ENCODE data around the gene SERPINA12.

The SERPINA12 gene

DNA sequence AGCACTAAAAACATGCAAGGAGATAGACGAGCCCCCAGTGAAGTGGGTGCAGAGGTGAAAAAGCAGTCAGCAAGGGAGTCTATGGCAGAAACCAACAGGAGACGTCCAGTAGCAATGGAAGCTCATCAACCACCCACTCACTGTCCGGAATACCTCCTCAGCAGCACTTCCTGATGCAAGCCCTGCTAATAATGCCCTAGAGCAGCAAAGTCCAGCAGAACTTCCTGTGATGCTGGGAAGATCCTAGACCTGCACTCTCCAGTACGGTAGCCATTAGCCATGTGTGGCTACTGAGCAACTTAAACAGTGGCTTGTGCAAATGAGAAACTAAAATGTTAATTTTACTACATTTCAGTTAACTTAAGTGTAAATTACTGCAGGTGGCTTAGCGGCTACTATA lies 44.2 kb downstream of the SERPINA12 start:
- no peak overlapping the region for H2AFZ ChIP-seq (ENCODE audit: low read length)
- H3K9ac ChIP-seq (ENCODE audit: low read length) = no peak overlapping the region
- no peak overlapping the region for H3K27ac ChIP-seq (ENCODE audit: low read depth, low read length, poor library complexity, severe bottlenecking)
- H3K27me3 ChIP-seq (ENCODE audit: insufficient read depth, low read length) = no peaks in the 10 kb centered on the region
- no peak overlapping the region for H3K4me3 ChIP-seq (ENCODE audit: low read depth, low read length, poor library complexity, severe bottlenecking)
- no peak overlapping the region for H3K4me2 ChIP-seq (ENCODE audit: low read length)
- H3F3A ChIP-seq (ENCODE audit: insufficient read depth, low read length) = no peaks in the 10 kb centered on the region
- no peak for TF ChIP-seq EZH2 (IDR thresholded peaks at IDR 0.05; ENCODE audit: borderline replicate concordance, low read length)
- TF ChIP-seq, protein P1, sequence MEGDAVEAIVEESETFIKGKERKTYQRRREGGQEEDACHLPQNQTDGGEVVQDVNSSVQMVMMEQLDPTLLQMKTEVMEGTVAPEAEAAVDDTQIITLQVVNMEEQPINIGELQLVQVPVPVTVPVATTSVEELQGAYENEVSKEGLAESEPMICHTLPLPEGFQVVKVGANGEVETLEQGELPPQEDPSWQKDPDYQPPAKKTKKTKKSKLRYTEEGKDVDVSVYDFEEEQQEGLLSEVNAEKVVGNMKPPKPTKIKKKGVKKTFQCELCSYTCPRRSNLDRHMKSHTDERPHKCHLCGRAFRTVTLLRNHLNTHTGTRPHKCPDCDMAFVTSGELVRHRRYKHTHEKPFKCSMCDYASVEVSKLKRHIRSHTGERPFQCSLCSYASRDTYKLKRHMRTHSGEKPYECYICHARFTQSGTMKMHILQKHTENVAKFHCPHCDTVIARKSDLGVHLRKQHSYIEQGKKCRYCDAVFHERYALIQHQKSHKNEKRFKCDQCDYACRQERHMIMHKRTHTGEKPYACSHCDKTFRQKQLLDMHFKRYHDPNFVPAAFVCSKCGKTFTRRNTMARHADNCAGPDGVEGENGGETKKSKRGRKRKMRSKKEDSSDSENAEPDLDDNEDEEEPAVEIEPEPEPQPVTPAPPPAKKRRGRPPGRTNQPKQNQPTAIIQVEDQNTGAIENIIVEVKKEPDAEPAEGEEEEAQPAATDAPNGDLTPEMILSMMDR (IDR thresholded peaks at IDR 0.05; ENCODE audit: low read length) = no peak
- no peaks in the 10 kb centered on the region for H3K9me3 ChIP-seq (ENCODE audit: low read length)
- H4K20me1 ChIP-seq (ENCODE audit: insufficient read depth, low read length) = no peaks in the 10 kb centered on the region
- no peaks in the 10 kb centered on the region for H3K4me1 ChIP-seq (ENCODE audit: insufficient read depth, low read length, severe bottlenecking)
- H3K79me2 ChIP-seq (ENCODE audit: insufficient read depth, low read length) = no peaks in the 10 kb centered on the region
- H3K36me3 ChIP-seq (ENCODE audit: insufficient read depth, low read length) = no peaks in the 10 kb centered on the region
- H3K9me2 ChIP-seq (ENCODE audit: low read depth, low read length) = no peaks in the 10 kb centered on the region

DNA sequence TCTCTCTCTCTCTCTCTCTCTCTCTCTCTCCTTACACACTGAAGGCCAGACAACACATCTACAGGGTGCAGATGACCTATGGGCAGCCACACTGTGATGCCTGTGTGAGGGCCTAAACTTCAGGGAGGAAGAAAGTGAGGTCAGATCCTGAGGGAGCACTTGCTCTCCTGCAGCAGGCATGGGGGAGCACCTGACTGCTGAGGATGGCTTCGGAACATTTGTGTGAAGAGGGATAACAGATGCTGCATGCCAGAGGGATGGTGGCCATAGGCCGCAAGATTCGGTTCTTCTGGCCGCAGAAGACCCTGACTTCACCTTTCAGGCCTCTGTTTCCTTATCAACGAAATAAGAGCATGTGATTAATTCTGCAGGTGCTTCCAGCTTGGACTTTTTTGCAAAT lies 45.0 kb downstream of the SERPINA12 start:
- H3K9ac ChIP-seq (ENCODE audit: low read length) = no peak overlapping the region
- H3K36me3 ChIP-seq (ENCODE audit: insufficient read depth, low read length) = no peaks in the 10 kb centered on the region
- no peaks in the 10 kb centered on the region for H3K79me2 ChIP-seq (ENCODE audit: insufficient read depth, low read length)
- no peaks in the 10 kb centered on the region for H4K20me1 ChIP-seq (ENCODE audit: insufficient read depth, low read length)
- H3F3A ChIP-seq (ENCODE audit: insufficient read depth, low read length) = no peaks in the 10 kb centered on the region
- TF ChIP-seq EZH2 (IDR thresholded peaks at IDR 0.05; ENCODE audit: borderline replicate concordance, low read length) = no peak
- TF ChIP-seq, protein P1 (IDR thresholded peaks at IDR 0.05; ENCODE audit: low read length) = no peak
- H3K4me3 ChIP-seq (ENCODE audit: low read depth, low read length, poor library complexity, severe bottlenecking) = no peak overlapping the region
- H3K9me3 ChIP-seq (ENCODE audit: low read length) = no peaks in the 10 kb centered on the region
- H3K27me3 ChIP-seq (ENCODE audit: insufficient read depth, low read length) = no peaks in the 10 kb centered on the region
- H3K4me2 ChIP-seq (ENCODE audit: low read length) = no peak overlapping the region
- no peak overlapping the region for H3K27ac ChIP-seq (ENCODE audit: low read depth, low read length, poor library complexity, severe bottlenecking)
- no peaks in the 10 kb centered on the region for H3K4me1 ChIP-seq (ENCODE audit: insufficient read depth, low read length, severe bottlenecking)
- H3K9me2 ChIP-seq (ENCODE audit: low read depth, low read length) = no peaks in the 10 kb centered on the region
- H2AFZ ChIP-seq (ENCODE audit: low read length) = no peak overlapping the region

GRCh38 chr14:94462763-94463572 lies 46.3 kb downstream of the SERPINA12 start:
- Histone ChIP-seq H3F3A (ENCODE audit: insufficient read depth, low read length) (no peaks in the 10 kb centered on the region), H3K27me3 (ENCODE audit: insufficient read depth, low read length) (no peaks in the 10 kb centered on the region), H3K4me3 (ENCODE audit: low read depth, low read length, poor library complexity, severe bottlenecking) (no peak overlapping the region), H4K20me1 (ENCODE audit: insufficient read depth, low read length) (no peaks in the 10 kb centered on the region), H3K9ac (ENCODE audit: low read length) (no peak overlapping the region), H2AFZ (ENCODE audit: low read length) (no peak overlapping the region), H3K79me2 (ENCODE audit: insufficient read depth, low read length) (no peaks in the 10 kb centered on the region), H3K4me2 (ENCODE audit: low read length) (no peak overlapping the region), H3K27ac (ENCODE audit: low read depth, low read length, poor library complexity, severe bottlenecking) (no peak overlapping the region), H3K36me3 (ENCODE audit: insufficient read depth, low read length) (no peaks in the 10 kb centered on the region), H3K9me3 (ENCODE audit: low read length) (no peaks in the 10 kb centered on the region), H3K4me1 (ENCODE audit: insufficient read depth, low read length, severe bottlenecking) (no peaks in the 10 kb centered on the region), H3K9me2 (ENCODE audit: low read depth, low read length) (no peaks in the 10 kb centered on the region)
- TF ChIP-seq EZH2 (IDR thresholded peaks at IDR 0.05; ENCODE audit: borderline replicate concordance, low read length) = no peak
- TF ChIP-seq, protein P1 (IDR thresholded peaks at IDR 0.05; ENCODE audit: low read length) = no peak
